SIG-M5 (cell line): ENCODE measurements around the gene FOXQ1.

Experiments used
- DNase-seq: peaks from one replicate; lab custom pipeline; 2025; lab: John Stamatoyannopoulos, UW

FOXQ1 gene, protein sequence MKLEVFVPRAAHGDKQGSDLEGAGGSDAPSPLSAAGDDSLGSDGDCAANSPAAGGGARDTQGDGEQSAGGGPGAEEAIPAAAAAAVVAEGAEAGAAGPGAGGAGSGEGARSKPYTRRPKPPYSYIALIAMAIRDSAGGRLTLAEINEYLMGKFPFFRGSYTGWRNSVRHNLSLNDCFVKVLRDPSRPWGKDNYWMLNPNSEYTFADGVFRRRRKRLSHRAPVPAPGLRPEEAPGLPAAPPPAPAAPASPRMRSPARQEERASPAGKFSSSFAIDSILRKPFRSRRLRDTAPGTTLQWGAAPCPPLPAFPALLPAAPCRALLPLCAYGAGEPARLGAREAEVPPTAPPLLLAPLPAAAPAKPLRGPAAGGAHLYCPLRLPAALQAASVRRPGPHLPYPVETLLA

DNA sequence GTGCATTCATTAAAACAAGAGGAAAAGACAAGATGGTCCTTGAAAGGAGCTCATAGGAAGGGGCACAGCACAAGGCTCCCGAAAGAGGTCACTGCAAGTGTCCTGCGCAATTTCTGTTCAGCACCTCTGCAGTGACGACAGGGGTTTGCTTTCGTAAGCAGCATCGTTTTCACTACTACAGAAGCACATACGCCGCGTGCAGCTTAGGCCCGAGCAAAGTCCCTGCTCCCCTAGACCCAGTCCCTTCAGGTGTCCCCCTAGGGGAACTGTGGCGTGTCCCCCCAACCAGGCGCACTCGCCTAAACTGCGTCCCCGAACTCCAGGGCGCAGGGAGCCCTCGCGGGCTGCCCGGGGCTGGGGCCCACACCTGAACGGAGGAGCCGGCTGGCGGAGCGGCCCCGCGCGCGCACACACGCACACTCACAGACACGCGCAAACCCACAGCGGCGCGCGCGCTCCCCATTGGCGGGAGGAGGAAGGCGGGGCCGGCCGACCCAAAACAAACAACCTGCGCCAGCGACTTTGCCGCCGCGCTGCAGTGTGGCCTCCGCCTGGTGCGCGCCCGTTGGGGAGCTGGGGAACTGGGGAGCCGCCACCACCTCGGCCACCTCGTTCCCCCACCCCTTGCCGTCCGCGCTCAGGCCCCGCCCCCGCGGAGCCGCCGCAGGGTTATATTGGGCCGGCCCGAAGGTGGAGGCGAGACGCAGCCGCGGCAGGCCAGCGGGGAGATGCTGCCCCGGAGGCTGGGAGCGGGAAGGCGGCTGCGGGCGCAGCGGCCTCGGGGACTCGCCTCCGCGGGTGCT is at the start of gene FOXQ1:
TSS of gene FOXQ1 (plus strand) at position 699 of the 803 bp plus-strand sequence. CDS start 607 bp downstream, outside the sequence.
- DNase-seq: no peak

GRCh38 chr6:1262704-1263038 is 49.2 kb upstream of the FOXQ1 start:
- no peak for DNase-seq

DNA sequence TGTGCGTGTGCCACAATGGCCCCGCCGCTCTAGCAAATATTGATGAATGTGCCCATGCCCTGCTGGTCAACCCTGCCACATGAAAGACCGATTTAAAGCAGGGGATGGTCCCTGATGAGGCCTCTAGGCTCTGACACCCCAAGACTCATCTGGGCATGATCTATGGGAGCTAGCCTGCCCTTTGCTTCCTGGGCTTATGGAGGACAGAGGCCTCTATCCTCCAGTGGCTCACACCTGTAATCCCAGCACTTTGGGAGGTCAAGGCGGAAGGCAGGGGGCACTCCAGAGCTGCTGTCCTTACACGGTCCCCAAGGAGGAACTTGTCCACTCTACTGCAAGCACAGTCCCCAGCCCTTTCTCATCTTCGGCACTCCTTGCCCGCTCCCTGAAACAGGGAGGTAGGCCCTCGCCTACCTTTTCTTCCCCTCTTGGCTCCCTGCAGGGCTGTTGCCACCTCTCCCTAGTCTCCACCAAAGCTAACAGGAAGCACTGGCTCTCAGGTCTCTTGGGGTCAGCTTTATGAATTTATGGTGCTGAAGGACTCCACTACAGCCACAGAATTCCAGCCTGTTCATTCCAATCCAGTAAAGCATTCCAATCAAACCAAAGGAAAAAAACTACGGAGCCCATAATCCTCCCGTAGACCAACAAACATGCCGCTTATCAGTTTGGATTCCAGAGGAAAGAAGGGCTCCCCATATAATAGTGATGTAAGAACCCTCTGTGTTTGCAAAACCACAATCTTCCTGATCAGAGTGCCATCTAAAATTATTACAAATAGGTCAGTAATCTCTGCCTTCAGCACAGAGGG is 48.7 kb upstream of the FOXQ1 start:
- DNase-seq: no peak

DNA sequence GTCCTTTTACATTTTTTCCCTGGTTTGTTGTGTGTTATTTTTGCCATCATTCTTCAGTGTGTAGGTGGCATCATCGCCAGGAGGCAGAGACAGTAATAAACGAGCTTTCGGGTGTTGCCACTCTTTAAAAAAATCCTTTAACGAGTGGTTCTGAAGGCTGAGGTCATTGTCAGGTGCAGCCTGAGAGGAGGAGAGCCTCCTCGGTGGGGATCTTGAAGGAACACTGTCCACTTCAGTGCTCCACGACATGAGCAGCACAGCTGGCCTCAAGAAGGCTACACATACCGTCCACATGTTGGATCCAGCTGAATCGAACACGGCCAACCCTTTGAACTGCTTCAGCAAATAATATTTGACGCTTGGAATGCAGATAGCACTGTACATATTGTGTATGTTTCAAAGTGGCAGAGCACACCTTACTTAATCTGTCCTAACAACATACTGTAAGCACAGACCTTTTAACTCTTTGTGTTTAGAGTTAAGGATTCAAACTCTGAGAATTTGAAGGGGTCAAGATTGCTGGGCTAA is 48.0 kb upstream of the FOXQ1 start:
- no peak for DNase-seq

- DNase-seq: no peak
Measured at GRCh38 chr6:1264619-1265445, 47.1 kb upstream of the FOXQ1 start.

DNA sequence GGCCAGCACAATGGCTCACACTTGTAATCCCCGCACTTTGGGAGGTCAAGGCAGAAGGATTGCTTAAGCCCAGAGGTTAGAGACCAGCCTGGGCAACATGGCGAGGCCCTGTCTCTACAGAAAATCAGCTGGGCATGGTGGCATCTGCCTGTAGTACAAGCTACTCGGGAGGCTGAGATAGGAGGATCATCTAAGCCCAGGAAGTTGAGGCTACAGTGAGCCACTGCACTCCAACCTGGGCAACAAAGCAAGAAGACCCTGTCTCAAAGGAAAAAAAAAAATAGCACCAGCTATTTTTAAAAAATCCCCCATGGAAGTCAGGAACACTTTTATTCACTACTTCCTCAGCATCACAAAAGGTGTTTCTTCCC is 45.2 kb upstream of the FOXQ1 start:
- DNase-seq: no peak

- no peak for DNase-seq
Measured at GRCh38 chr6:1267057-1267732, 44.7 kb upstream of the FOXQ1 start.

GRCh38 chr6:1267790-1268762 is 43.8 kb upstream of the FOXQ1 start:
- no peak for DNase-seq

- no peak for DNase-seq
Measured at GRCh38 chr6:1271071-1271763, 40.7 kb upstream of the FOXQ1 start.

DNA sequence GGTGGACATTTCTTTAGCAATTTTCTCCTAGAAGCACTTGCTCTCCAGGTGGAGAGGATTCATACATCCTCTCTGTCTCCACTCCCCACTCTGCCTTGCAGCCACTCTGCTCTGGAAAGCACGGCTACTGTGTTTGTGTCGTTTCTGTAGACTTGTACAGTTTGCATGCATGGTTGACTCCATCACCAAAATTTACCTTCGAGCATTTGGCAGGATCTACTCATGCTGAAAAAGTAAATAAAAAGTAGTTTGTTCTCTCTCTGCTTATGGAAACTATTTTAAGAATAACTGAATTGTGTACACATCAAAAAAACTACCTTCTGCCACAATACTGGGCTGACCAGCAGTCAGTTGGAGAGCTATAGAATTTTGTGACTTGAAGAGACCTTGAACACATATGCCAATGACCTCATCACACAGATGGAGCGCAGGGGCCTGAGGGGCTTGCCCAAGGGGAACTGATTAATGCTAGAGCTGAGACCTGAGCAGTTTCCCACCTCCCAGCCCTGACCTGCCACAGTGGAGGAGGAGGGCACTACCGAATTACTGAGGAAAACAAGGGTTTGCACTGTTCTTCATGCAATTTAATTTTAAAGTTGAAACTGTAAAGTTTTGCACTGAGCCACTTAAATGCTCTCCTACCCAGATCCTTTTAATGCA is 33.7 kb upstream of the FOXQ1 start:
- no peak for DNase-seq

GRCh38 chr6:1279065-1279464 is 32.8 kb upstream of the FOXQ1 start:
- no peak for DNase-seq

DNA sequence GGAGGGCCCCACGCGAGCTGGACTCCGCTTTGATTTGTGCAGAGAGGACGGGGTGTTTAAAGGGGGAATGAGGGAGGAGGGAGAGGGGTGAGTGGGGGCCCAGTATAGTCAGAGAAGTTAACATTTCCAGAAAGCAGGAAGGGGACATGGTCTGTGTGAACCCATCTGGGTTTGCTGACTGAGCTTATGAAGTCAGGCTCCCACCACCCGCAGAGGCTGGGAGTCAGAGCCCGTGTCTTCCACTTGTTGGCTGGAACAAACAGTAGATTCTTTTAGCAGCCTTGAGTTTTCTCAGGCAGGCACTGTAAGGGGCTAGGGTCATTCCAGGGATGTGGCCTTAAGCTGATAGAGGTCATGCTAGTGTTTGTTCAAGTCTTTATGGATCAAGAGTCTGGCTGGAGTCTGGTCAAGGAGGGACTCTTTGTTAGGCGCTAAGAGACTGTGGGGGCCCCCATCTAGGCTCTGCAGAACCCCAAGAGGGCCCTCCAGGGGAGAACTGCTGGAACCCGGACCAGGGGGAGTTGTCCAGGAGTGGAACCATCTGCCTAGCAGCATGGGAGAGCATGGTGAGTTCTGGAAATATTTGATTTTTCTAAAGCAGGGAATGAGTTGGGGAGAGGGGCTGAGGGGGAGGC is 31.1 kb upstream of the FOXQ1 start:
- no peak for DNase-seq

DNA sequence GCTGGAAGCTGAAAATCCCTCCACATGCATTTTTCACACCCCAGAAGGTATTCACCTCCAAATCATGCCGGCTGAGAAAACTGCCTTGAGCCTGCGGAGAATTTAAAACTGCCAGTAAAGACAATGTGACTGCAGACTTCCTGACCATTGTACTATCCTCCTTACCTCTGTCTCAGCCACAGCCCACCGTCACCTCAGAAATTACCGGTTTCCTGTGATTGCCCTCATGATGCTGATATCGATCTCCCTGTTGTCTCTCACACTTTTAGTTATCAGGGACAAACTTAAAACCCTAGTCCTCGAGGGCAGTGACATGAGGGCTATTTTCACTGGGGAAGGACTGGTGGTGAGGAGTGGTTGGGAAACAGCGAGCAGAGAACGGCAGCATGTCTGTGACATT is 30.2 kb upstream of the FOXQ1 start:
- DNase-seq: no peak

GRCh38 chr6:1283501-1283900 is 28.4 kb upstream of the FOXQ1 start:
- DNase-seq: no peak

DNA sequence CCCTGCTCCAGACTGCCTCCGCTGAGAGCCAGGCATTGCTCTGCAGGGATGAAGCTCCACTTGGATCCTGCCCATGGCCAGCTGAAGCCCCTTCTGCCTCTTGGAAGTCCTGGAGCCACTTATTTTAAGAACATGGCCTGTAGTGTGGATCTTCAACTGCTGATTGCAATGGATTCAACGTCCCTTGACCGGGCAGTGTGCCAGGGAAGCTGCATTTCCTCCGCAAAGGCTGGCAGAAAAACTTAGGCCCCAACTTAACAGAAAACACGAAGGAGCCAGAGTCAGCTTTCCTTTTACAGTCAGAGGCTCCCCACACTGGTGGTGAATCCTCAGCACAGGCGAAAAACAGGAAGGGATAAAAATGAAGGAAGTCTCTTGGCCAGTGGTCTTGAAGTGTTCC is 26.3 kb upstream of the FOXQ1 start:
- DNase-seq: no peak

DNA sequence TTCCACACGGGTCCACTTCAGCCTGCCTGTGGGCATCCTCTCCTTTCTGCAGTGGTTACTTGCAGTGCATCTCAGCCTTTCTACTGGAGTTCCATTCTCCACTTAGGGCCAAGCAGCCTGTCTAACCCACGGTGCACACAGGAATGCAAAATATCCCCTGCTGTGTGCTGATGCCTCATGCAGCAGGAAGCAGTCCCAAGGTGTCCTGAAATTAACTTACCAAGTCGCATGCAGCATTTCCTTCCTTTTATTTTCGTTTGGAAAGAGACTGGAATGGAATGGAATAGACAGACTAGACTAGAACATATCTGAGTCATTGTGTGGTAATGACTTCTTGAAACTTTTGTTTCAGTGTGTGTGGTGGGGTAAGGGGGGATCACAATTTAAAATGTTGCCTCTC is 25.9 kb upstream of the FOXQ1 start:
- no peak for DNase-seq

- peak; percentile 70 for DNase-seq
Measured at GRCh38 chr6:1287103-1287591, 24.8 kb upstream of the FOXQ1 start.

DNA sequence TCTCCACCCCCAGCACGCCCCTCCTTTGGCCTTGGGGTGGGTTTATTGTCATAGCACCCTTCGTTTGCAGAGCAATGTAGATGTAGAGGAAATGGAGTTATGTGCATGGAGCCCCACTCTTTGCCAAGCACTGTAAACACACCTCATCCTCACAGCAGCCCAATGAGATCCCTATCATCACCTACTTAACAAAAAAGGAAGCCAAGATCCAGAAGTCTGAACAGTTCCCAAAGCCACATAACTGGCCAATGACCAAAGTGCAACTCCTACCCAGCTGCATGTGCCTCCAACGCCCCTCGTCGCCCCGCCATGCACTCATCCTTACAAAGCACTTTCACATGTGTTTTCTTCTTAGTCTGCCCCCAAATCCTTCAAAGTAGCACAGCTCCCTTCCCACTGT is 21.8 kb upstream of the FOXQ1 start:
- no peak for DNase-seq
